Fibroblast of lung (primary cell): Measurements from ENCODE around the gene CLMN.

Source experiments
- CTCF ChIP-seq, 2 donors: IDR thresholded peaks in 1 of 2; conservative IDR thresholded peaks in 1 of 2; 1 replicate in 1 of 2; 2 replicates in 1 of 2; pipeline ENCODE4 v1.5.1; 2011 to 2012; ENCODE audit warnings: low read length in 2 of 2, control low read depth in 1 of 2, inconsistent platforms in 1 of 2, low read depth in 1 of 2, mild to moderate bottlenecking in 1 of 2
- EZH2 ChIP-seq: IDR thresholded peaks from 2 replicates; pipeline ENCODE4 v1.5.1; 2012; ENCODE audit warnings: low read length, control low read depth, mild to moderate bottlenecking; ENCODE audit errors: missing control alignments

- TF ChIP-seq CTCF (conservative IDR thresholded peaks at IDR 0.05 in 1 of 2, IDR thresholded peaks at IDR 0.05 in 1 of 2; ENCODE audit: low read depth in 1 of 2, low read length in 2 of 2) (no peak), EZH2 (no peak)
Observed at GRCh38 chr14:95274874-95275273, 44.8 kb downstream of the CLMN start.
